ENCODE measurements around the gene DCAF10.

Gene DCAF10

DNA sequence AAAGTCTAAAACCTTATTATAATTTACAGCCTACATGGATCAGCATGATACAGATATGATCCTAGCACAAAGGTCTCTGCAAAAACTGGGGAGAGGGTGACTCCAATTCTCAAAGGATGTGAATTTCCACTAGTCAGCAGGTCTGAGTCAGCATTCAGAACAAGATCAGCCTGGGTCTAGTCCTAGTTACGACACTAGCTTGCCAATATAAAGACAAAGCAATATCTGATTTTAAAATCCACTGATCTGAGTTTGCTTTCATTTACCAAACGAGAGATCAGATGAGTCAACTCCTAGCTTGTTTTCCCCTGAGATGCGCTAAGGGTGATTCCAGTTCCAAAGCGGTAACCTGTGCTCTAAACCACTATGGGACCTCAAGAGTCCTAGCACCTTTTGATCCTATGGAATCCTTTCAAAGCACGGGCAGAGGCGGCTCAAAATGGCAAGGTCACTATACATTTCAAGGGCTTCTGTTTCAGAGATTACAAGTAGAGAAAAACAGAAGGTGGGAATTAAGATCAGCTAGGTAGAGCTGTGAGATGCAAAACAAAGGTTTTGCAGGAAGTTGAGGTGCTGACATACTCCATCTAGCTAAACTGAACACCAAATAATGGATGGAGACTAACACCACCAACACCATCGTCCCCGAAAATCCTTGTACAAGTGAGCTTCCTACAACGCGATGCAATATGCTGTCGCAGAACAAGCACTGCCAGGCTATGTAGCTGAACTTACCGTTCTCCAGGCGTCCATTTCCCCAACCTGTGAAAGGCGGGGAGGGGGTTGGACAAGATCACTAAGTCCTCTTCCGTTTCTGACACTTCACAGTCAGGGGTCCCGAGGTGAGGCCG is 102.4 kb downstream of the DCAF10 start:
- intact Hi-C loops (cut with DNase I), result loop anchor here (10.0 kb wide), 2 partner anchors 252 to 418 kb away; partner anchors contain the start of gene POLR1E
- no peak for DNase-seq

DNA sequence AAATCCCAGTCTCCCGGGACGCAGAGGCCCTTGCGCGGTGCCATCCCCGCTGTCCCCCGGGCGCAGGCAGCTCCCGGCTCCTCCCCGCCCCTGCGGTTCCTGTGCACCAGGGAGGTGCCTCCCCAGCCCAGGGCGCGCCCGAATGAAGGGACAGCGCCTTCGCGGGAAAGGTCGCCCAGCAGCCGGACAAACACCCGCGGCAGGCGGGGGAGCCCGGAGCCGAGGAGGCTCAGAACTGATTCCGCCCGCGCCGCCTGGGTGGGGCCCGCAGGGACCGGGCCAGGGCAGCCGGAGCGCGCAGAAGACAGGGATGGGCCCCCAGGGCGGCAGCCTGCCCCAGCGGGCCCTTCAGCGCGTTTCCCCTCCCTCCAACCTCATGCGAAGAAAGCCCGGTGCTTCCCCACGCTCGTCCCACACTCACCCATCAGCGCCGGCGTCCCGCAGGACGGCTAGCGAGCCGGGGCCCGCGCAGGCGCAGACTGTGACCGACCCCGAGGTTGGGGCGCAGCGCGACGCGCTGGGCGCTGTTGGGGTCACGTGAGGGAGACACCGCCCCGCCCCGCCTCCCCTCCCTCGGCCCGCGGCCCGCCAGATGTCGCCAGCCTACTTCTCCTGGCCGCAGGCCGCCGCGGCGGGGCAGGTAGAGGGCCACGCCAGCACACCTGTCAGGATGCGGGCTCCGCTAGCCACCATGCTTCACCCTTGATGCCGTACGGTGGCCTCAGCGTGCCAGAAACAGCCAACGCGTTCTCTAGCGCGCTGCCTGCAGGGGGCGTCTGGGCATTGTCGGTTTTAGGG is 103.2 kb downstream of the DCAF10 start, which contains the start of gene SLC25A51:
Gene SLC25A51, minus strand, starts transcription at position 481 of the 798 bp plus-strand sequence. CDS start 15,577 bp downstream, outside the sequence.
- DNase-seq, result peak; percentile 87 to 97 (median 94)
- intact Hi-C loops (cut with DNase I), result loop anchor here (10.0 kb wide), 2 partner anchors 251 to 419 kb away; partner anchors contain the start of gene POLR1E

DNA sequence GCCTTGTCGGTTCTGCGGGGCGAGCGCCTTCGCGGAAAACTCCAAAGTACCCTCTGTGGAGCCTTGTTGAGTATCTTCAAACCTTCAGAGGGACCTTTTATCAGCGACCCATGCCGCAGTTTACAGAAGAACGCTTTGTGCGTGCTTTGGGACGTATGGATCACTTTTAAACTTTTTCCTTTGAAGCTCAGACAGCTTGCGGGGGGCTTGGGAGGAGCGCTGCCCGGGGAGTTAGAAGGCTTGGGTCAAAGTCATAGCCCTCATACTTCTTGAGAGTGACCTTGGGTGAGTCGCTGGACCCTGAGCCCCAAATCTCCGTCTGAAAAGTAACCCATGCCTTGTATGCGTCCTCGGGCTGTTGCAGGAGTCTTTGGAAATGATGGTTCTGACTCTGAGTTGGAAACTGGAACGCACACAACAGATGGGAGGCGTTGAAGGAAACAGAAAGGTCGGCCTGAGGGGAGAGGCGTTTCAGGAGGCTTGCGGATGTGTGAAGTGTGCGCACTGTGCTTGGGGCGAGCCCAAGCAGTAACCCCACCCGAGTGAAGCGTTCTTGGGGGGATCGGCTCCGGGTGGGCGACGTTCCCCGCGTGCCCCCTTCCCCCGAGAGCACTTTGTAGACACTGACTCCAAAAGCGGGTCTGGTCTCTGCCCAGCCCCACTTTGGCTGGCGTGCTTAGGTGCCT is 104.0 kb downstream of the DCAF10 start:
- intact Hi-C loops (cut with DNase I), result loop anchor here (10.0 kb wide), 2 partner anchors 250 to 420 kb away; partner anchors contain the start of gene POLR1E

DNA sequence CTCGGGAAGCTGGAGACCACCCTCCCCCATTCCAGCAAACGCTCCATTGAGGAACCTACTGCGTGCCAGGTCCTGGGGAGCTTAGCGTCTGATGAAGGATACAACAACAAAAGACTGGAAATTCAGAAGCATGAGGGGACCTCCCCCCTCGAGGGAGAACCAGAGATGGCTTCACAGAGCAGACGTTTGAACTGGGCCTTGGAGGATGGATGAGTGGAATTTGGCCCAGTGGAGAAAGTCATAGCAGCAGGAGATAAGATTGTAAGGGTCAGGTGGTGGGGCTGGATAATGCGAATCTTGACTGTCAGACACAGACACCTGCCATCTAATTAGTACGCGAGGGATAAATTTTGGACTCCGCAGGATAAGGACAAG is 104.5 kb downstream of the DCAF10 start:
- DNase-seq, result no peak
- intact Hi-C loops (cut with DNase I), result loop anchor here (10.0 kb wide), 2 partner anchors 250 to 420 kb away; partner anchors contain the start of gene POLR1E

More for the DNA sequence above, 104.0 kb downstream of the DCAF10 start:
- no peak for DNase-seq

DNA sequence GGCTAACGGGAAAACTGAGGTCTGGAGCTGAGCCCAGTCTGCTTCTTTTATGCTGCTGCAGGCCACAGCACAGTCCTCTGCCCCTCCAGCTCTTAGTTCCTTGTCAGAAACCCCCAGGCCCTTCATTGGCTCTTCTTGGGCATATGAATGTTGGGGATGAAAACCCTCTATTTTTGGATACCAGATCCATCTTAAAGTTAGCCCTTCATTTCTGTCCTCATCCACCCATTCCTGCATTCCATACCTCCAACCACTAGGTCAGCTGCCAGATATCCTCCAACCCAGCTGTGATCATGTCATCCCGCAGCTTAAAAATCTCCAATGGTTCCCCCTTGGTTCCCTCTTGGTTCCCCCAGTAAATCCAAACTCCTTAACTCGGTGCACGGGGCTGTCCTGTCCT is 105.2 kb downstream of the DCAF10 start:
- peak in 1 of 42 donors; percentile 1 for DNase-seq
- intact Hi-C loops (cut with DNase I), result loop anchor here (10.0 kb wide), 2 partner anchors 249 to 421 kb away; partner anchors contain the start of gene POLR1E

DNA sequence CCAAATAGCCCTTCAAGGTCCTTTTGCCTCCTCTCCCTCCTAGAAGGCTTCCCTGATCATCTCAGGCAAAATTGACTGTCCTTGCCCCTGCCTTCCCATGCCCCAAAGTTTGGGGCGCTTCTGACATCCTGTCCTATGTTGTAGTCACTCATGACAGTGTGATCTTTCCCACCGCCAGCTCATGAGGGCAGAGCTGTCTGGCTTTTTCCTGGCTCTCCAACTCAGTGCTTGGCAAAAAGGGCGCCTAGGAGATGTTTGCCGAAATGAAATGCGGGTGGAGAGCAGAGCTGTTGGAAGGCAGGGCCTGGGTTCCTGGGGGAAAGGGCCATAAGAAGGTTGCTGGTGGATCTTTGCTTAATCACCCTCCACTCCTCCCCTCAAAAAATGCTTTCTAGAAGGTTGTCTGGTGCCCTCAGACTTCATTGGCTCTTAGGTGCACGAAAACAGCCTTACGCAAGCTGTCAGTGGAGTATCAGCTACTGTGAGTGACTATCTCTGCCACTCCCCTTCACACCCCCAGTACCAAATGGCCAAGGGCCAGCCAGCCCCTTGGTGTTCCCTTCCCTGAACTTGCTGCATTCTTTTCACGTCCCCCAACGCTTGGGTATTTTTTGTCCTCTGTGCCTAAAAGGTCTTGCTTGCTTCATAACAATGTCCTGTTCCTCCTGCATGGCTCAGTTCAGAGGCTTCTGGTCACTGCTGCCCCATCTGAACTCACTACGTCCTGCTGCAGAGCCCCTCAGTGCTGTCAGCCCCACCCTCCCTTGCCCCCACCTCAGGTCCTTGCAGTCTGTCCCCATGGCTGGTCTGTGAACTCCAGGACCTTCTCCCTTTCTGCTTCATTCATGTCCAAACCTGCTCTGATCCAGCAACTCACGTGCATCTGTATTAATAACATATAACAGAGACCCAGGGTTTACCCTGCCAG is 106.0 kb downstream of the DCAF10 start:
- intact Hi-C loops (cut with DNase I), result loop anchor here (10.0 kb wide), 2 partner anchors 248 to 422 kb away; partner anchors contain the start of gene POLR1E
- no peak for DNase-seq

DNA sequence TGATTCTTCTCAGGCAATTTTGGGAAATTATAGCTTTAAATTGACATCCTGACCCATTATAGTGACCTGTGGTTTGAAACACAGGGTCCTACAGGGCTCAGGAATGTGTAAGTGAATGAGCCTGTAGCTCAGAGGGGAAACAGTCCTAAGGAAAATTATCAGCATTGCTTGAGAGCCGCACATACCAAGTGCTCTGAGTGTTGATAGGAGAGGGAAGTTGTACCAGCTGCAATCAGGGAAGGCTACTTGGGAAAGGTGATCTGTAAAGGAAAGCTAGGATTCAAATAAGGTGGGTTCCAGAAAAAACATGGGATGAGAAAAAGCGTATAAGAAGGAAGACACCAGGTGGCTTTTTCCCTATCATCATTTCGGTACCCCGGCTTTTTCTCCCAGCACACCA is 107.7 kb downstream of the DCAF10 start:
- intact Hi-C loops (cut with DNase I), result loop anchor here (10.0 kb wide), 2 partner anchors 247 to 423 kb away; partner anchors contain the start of gene POLR1E
- DNase-seq, result no peak

DNA sequence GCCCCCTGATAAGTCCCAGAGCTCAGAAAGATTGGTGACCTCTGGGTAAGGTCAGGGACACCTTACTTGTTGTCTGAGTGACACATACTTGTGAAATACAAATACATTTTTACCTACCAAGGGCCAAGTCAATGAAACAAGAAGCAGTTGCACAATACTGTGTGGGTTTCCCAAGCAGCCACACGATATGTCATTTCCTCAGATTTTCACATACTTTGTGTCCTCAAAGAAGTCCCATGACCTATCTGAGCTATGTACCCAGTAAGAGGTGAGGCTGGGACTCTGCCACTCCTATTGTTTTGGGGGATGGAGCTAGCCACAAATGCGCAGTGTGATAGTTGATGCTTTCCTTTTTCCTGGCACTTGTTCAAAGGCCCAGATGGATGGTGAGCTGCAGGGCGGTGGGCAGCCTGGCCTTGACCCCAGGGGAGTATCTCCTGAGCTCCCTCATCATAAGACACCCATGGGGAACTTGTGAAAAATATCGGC is 108.1 kb downstream of the DCAF10 start:
- intact Hi-C loops (cut with DNase I), result loop anchor here (10.0 kb wide), 2 partner anchors 246 to 424 kb away; partner anchors contain the start of gene POLR1E
- DNase-seq, result peak in 1 of 42 donors; percentile 5

DNA sequence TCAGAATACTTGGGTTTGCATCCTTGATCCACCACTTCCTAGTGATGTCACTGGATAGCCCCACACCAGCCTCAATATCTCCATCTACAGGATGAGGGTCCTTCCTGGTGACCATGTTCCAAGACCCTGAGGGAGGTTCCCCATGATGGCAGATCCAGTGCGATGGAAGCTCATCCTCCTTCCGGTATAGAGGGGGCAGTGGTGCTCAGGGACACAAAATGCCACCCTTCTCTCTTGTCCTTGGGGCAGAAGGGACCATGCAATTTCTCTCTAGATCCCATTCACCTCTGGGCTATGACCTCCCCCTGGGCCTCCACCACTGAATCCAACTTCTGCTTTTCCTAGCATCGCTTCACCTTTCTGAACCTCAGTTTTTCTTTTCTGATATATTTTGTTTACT is 108.7 kb downstream of the DCAF10 start:
- intact Hi-C loops (cut with DNase I), result loop anchor here (10.0 kb wide), 2 partner anchors 245 to 425 kb away; partner anchors contain the start of gene POLR1E
- DNase-seq, result peak in 1 of 42 donors; percentile 12

DNA sequence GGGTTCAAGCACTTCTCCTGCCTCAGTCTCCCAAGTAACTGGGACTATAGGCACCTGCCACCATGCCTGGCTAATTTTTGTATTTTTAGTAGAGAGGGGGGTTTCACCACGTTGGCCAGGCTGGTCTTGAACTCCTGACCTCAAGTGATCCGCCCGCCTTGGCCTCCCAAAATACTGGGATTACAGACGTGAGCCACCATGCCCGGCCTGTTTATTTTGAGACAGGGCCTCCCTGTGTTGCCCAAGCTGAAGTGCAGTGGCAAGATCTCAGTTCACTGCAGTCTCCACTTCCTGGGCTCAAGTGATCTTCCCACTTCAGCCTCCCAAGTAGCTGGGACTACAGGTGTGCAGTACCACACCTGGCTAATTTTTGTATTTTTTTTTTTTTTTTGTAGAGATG is 109.2 kb downstream of the DCAF10 start:
- DNase-seq, result peak in 1 of 42 donors; percentile 4
- intact Hi-C loops (cut with DNase I), result loop anchor here (5.0 to 10.0 kb wide), 5 partner anchors 55 to 452 kb away; partner anchors contain the start of gene POLR1E

DNA sequence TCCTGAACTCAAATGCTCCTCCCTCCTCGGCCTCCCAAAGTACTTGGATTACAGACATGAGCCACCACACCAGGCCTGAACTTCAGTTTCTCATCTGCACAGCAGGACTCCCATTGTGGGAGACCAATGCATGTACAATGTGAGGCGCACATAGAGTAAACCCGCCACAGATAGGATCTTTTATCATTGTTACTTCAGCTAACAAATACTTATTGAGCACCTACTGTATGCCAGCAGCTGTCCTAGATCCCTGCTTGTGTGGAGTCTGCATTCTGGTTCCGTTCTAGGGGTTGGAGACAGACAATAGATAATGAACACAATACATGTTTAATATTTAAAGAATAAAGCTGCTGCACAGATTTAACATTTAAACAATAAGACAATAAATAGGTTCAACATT is 109.7 kb downstream of the DCAF10 start:
- no peak for DNase-seq
- intact Hi-C loops (cut with DNase I), result loop anchor here (5.0 to 10.0 kb wide), 3 partner anchors 55 to 452 kb away; no protein-coding TSS in a partner anchor

DNA sequence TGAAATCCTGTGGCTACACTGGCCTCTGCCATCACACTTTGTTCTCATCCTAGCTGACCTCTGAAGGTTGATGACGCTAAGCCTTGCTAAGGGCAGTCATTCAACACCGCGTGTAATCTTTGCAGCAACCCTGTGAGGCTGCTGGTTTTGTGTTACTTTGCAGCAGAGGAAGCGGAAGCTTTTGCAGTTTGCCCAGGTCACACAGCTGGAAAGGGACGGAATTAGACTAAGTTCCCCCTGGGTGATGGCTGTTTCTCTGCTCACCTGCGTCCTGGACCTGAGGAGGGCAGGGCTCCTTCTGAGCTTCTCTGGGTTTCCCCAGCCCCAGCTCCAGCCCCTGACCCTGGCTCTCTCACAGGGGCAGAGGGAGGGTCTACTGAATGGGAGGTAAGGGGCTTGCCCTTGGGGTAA is 110.7 kb downstream of the DCAF10 start:
- intact Hi-C loops (cut with DNase I), result loop anchor here (5.0 to 10.0 kb wide), 3 partner anchors 54 to 451 kb away; no protein-coding TSS in a partner anchor
- peak in 2 of 42 donors; percentile 9 to 13 for DNase-seq

DNA sequence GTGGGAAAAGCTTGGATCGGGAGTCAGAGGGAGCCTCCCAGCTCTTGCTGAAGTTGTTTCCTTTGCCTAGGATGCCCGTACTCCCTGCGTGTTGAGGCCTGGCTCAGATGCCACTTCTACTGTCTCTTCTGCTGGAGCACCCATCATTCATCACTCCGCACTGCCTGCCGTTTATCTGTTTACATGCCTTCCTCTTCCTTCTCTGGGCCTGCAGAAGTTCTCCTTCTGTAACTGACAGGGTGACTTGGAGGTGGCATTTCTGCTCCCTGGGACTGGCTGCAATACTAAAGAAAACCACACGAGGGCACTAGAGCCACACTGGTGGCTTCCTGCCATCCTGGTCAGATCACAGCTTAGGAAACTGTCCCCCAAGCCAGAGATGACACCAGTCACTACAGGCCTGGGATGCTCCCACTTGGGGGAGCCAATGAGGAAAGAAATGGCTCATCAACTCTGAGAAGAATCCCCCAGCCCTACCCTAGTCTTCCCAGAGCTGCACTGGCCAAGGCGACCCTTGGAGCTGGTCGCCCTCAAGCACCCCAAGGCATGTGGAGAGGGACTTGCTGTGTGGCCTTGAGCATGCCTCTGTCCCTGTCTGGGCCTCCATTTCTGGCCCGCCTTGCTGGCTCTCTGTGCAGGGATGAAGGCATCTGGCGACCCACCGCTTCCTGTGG is 113.0 kb downstream of the DCAF10 start:
- peak; percentile 68 to 97 (median 92) for DNase-seq
- intact Hi-C loops (cut with DNase I), result loop anchor here (1.0 to 10.0 kb wide), 4 partner anchors 51 to 449 kb away; no protein-coding TSS in a partner anchor

DNA sequence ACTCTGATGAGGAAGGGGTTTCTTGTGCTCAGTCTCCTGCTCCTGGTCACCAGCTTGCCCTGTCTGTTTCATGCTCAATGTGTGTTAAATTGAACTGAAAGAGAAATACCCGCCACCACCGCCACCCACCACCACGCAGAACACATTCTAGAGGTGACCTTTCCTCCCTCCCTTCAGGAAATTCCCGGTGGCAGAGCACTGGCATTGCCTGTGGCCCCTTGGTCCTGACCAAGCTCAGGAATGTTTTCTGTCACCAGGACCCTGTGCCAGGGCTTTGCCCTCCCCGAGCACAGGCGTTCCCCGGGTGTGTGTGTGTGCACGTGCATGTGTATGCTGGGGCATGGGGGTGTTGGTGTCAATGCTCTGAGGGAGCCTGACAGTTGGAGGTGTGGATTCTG is 113.6 kb downstream of the DCAF10 start:
- DNase-seq, result peak in 2 of 42 donors; percentile 24 to 43

DNA sequence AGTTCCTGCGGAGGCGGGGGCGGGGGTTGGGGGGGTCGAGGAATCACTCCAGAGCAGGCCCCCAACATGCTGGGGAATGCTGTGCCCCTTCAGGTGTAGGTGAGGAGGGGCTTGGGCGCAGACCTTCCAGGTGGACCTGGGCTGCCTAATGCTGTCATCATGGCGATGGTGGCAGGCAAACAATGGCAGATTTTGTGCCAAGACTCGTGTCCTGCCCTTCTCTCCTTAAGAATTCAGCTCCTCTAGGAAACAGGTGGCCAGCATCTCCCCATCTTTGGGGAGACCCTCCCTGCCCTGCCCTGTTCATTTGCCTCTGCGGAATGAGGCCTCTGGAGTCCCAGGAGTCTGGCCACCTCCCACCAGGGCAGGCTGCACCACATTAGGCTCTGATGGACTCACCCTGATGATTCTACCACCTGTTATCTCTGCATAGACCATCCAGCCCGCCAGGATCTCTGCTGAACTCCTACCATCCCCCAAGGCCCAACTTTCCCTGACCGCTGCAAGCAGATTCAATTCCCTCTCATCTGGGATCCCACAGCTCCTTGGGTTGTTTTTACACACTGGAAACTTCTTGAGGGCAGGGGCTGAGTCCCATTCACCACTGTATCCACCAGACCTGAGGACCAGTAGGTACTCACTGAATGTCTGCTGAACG is 114.2 kb downstream of the DCAF10 start:
- DNase-seq, result peak in 3 of 42 donors; percentile 14 to 35 (median 16)
- intact Hi-C loops (cut with DNase I), result loop anchor here (5.0 to 10.0 kb wide), 3 partner anchors 50 to 447 kb away; no protein-coding TSS in a partner anchor

More for the DNA sequence above, 113.6 kb downstream of the DCAF10 start:
- intact Hi-C loops (cut with DNase I), result loop anchor here (5.0 to 10.0 kb wide), 3 partner anchors 51 to 448 kb away; no protein-coding TSS in a partner anchor

Data from head of caudate nucleus (tissue), 42 donors.